GM19463 (cell line): ENCODE results near the gene ANAPC2.

Experiments
- ATAC-seq: cut with Tn5 transposase; IDR thresholded peaks from one replicate; pipeline ENCODE4 v1.9.1; 2021; ENCODE audit warnings: mild to moderate bottlenecking, moderate library complexity; ENCODE audit not compliant: unreplicated experiment

ANAPC2 gene

DNA sequence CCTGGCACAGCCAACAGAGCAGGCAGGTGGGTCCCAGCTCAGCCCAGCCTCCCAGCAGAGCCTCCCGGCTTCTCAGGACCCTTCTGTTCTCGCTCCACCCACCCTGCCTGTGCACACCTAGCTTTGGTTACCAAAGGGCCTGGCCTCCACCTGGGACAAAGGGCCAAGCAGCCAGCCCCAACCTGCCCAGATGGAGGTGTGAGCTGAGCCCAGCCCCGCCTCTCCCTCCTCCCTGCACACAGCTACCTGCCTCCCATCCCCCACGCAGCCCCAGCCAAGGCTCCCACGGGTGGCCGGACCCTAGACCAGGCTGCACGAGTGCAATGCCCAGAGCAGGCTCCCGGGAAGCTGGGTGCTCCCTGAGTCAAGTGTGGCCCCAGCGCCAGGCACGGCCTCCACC lies 6.5 kb upstream of the ANAPC2 start:
- no peak for ATAC-seq

DNA sequence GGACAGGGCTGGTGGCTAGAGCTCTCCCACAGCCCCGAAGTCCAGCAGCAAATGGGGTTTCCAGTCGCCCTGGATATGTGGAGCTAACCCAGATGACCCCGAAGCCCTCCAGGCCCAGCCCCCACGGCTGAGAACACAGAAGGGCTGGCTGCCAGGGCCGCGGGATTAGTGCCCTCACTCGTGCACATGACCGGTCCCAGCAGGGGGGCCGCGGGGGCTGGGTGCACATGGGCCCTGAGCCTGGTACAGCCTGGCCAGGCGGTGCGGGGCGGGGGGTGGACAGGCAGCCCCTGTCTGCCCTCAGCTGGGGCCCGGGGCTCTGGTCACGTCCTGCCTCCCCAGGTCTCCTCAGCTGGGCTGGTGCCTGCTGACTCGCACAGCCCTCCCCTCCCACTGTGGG lies 6.0 kb upstream of the ANAPC2 start:
- no peak for ATAC-seq

DNA sequence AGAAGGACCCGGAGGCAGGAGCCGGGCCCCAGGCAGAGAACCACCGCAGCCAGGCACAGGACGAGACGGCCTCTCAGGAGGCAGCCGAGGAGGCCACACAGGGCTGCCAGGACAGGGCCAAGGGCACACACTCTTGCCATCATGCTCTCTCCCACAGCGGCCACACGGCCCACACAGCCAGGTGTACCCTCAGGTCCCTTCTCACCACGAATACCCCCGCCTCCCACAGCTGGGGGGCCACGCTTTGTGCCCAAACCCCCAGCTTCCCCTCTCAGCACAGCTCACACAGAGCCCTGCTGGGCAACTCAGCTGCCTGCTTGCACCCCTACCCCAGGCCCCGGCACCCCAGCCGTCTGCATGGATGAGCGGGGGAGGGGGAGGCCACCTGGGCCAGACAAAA lies 5.4 kb upstream of the ANAPC2 start:
- no peak for ATAC-seq

DNA sequence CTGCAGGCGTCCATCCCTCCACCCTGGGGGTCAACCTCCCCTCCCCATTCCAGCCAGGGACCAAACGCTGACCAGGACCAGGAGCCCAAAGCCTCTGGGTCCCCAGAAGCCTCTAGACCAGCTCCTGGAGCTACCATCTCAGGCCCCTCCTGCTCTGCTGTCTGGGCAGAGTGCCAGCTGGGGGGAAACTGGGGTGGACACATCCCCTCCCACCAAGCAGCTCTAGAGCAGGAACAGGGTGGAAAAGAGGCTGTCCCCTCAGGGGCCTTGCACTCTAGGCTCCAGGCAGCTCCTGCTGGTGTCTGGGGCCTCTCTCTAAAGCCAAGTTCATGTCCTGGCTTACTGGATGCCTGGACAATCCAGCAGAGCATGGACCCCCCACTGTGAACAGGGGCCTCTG lies 4.5 kb upstream of the ANAPC2 start:
- ATAC-seq: no peak

DNA sequence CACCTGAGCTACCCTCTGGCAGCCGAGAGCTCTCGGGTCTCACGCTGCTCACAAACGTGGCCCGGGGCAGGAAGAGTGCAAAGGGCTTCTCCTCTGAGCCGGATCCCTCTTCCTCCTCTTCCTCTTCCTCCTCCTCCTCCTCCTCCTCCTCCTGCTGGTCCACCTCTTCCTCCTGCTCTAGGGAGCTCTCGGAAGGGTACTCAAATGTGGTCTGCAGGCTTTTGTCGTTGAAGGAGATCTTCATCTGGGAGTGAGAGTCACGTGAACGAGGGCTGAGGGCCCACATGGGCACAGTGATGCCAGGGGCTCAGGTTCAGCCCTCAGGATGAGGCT lies 4.1 kb upstream of the ANAPC2 start:
- ATAC-seq: no peak

DNA sequence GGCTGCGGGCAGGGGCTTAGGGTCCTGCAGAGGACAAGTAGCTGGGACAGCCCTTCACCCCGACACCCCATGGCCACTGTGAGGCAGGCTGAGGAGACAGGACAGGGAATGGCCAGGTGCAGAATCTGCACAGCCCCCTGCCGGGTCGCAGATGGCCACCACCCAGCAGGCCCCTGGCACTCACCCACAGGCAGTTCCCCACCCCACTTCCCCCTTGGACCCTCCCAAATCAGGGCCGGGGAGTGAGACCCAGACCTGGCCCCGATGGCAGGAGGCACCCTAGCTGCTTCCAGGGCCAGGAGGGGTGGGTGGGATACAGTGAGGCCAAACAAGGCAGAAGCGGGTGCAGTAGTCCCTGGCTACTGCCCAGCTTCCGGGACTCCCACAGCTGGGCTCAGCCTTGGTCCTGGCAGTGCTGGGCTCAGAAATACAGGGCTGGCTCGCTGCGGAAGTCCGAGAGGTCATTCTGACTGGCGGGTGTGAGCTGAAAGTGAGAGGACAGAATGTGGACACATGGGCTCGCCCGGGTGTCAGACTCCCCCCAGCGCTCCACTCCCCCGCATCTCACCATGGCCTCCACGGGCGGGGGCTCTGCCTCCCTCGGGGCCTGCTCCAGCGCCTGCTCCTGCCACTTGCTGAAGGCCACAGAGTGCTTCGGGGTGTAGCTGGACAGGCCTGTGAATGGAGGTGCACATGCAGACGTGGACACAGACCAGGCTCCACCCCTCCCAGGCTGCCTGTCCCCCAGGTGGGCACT lies 3.5 kb upstream of the ANAPC2 start:
- ATAC-seq: no peak

DNA sequence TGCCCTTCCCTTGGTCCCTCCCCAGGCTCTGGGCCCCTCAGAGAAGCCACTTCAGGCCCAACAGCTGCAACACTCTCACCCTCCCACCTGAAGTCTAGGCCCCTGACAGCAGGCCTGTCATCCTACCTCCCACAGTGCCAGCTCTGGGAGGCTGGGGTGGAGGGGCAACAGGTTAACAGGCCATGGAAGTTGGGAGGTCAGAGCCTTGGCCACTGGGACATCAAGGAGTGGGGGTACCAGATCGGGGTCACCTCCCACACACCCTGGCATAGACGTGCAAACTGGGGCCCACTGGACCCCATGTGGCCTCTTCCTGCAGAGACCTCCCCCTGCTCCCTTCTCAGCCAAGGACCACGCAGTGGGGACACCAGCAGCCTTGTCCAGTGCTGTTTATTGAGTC lies 2.9 kb upstream of the ANAPC2 start:
- ATAC-seq: no peak

DNA sequence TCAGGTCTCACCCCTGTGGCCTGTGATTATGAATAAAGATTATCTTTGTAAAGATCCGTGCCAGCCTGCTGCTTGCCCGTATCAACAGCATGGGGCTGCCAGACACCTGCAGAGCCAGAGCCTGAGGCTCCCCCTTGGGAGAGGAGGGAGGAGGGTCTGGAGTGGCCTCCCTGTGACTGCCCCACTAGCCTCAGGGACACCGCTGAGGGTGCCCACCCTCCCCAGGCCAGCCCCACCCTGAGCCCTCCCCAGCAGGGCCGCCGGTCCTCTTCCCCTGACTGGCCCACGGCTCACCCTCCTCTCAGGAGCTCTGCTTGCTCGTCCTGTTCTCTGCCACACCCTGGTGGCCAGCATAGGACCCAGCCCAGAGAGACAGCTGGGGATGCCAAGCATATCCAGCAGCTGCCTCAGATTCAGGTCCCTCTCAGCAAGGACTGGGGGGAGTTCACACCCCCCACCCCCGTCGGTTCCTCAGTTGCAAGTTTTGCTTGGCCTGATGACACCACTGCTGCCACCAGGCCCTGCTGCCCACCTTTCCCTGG lies 2.0 kb upstream of the ANAPC2 start:
- no peak for ATAC-seq

DNA sequence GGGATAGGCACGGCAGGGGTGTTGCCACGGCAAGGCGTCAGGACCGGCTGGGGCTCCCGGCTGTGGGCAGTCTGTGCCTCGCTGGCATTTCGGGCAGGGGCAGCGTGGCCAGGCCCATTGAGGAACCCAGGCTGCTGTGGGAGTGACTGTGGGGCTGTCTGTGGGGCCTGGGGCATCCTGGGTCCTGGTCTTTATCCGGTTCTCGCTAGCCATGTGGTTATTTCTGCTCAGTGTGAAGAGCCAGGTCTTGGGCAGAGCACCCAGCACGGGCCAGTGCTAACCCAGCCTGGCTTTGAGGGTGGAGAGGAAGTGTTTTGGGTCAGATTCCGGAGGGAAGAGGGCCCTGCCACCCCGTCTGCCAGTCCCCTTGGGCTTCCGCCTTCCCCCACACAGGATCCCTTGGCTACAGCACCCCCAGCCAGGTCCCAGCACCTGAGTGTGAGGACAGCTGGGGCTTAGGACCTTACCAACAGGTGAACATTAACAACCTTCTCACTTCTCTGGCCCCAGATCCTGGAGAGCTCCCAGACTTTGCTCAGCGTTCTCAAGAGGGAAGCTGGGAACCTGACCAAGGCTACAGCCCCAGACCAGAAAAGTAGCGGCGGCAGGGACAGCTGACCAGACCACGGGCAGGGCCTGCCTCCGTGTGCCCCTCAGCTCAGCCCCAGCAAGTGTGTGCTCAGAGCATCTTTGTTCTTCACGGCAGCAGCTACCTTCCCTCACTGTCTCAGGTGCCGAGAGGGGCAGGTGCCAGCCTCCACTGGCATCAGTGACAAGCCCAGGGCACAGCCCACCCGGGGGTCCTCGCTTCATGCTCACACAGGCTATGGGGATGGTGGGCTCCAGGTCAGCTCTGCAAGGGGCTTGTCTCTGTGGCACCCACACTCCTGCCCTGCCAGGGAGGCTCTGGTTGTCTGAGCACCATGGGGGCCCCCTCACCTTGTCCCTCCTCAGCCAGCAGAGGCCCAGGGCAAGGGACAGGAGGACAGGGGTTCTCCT lies 1.2 kb upstream of the ANAPC2 start:
- no peak for ATAC-seq

DNA sequence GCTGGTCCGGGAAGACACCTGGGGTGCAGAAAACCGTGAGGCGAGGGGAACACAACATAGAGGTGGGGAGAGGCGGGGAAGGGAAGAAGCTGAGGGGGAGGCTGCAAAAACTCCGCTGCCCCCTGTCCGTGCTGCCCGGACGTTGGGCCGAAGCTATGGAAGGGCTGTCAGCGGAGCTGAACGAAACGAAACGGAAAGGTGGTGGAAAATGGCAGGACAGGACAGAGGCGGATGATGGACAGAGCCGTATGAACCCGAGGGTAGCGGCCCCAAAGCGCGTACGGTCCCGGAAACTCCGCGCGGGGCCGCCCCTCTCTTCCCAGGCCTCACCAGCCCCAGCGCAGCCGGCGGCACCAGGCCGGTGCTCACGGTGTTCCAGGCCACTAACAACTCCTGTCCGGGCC lies 272 bp downstream of the ANAPC2 start:
- ATAC-seq: peak; percentile 10

DNA sequence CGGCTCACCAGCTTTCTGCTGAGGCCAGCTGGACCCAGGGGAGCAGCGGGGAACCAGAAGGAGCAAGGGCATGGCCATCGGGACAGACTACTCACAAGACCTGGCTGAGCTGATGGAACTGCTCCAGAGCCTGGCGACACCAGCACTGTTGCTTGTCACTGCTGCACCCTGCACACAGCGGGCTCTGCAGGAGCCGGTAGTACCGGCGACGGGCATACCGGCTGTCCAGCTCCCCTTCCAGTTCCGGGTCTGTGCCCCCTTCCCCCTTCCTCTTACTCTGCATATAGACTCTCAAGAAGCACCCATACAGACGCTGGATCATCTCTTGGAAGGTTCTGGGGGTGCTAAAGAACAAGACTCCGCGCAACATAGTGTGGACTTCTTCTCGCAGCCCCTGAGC lies 974 bp downstream of the ANAPC2 start:
- no peak for ATAC-seq

DNA sequence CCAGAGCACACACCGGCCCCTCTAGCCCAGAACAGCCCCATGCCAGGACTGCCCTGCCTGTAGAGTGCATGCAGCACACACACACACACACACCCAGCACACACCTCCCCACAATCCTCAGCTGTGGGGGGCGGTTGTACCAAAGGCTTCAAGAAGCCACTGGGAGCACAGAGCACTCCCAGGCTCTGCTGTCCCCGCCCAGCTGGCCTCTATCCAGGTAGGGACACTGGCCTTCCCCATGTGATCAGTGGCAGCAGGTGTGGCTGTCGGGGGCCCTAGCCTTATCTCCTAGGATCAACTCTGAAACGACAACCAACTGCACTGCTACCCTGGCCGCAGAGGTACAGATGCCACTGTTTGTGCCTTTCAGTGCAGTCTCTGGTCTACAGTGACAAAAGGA lies 2.0 kb downstream of the ANAPC2 start:
- ATAC-seq: no peak

DNA sequence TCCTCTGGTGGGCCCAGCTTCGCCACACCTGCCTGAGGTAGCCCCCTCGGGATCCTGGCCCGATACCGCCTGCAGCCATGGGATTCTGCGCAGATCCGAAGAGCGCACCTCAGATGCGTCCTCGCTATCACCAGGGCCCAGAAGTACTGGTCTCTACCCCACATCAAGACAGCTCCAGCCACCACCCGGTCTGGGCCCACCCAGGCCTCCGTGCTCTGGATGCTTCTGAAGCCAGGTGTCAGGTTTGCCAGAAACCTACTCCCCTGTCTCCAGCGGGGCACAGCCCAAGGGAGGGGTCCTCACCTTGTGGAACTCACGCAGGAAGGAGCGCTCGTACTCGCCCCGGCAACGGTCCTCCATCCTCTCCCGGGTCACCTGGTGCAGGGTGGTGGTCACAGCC lies 2.4 kb downstream of the ANAPC2 start:
- ATAC-seq: no peak

DNA sequence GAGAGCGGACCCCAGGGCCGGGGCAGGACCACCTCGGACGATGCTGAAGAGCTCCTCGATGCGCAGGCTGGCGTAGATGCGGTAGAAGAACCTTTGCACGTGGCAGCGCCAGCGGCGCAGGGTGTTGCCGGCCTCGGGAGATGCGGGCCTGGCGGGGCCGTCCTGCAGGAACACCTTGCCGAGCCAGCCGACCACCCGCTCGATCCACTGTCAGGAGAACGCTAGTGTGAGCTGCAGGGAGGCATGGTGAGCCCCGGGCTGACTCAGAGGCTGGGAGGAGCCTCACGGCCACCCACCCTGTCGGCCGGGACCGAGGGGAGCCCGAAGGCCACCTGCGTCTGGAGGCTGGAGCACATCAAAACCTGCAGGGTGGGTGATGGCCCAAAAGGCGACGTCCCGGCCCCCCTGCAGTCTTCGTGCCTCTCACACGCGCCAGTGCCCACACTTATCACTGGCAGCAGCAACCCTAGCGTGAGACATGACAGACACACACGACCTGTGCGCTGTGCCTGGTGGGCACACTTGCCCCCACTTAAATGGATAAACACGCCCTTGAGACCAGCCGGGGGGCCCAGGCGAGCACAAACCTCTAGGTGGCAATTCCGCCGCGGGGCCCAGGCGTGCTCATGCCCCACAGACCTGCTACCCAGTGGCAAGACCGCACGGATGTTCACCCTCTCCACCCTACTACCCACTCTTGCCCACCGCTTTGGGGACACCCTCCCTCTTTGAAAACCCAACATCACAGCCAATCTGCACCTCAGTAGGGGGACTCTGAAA lies 3.3 kb downstream of the ANAPC2 start:
- ATAC-seq: no peak

DNA sequence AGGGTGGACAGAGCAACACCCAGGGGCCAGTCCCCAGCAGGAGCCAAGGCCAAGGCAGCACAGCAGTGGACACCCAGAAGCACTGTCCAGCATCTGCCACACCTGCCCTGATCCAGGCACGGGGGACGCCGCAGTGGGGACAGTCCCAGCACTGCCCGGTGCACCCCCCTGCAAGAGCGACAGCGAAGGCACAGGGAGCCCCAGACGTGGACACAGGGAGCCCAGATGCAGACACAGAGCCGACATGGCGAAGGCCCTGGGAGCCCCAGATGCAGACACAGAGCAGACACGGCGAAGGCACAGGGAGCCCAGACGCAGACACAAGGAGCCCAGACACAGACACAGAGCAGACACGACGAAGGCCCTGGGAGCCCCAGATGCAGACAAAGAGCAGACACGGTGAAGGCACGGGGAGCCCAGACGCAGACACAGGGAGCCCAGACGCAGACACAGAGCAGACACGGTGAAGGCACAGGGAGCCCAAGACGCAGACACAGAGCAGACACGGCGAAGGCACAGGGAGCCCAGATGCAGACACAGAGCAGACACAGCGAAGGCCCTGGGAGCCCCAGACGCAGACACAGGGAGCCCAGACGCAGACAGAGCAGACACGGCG lies 4.3 kb downstream of the ANAPC2 start:
- no peak for ATAC-seq

DNA sequence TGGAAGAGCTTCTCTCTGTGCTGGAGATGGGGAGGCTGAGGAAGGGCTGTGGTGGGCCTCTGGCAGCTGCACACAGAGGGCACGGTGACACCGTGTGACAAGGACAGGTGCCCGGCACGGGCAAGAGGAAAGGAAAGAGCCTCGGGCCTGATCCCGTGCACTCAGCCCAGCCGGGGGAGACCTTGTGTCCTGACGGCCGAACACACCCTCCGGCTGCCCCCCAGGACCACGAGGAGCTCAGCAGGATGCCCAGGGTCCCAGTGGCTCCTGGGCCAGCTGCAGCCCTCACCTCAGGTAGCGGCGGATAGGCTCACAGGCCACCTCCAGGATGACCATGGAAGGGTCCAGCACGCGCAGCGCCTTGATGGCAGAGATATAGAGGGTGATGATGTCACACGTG lies 5.5 kb downstream of the ANAPC2 start:
- ATAC-seq: no peak

DNA sequence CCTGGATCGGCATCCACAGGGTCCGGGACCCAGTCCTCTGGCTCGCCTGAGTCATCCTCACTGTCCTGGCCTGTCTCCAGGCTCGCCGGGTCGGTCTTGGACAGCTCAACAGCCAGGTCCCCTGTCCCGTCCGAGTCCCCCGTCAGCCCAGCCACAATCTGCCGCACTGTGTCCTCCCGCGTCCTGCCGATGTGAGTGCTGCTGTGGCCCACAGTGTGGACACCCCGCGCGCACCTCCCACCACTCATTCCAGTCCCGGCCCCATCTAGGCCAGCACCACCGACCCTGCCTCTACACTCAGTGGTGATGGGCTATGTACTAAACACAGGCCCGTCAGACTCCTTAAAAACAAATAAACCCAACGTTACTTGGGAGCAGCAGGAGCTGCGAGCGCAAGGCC lies 6.7 kb downstream of the ANAPC2 start:
- ATAC-seq: no peak

DNA sequence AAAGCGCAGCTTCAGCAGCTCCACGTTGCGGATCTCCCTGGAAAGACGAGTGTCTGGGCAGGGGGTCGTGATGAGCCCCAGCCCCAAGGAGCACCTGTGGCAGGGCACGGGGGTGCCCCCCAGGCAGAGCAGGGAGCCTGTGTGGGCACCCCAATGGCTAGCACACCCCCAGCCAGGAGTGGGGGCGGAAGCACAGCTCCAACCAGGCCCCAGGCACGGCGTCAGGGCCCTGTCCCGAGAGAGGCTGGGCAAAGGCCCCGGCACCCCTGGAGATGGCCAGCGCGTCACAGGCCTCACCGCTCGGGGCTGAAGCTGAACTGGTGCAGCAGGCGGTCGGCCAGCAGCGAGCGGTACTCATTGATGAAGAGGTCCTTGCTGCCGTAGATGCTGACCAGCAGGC lies 7.9 kb downstream of the ANAPC2 start:
- no peak for ATAC-seq

DNA sequence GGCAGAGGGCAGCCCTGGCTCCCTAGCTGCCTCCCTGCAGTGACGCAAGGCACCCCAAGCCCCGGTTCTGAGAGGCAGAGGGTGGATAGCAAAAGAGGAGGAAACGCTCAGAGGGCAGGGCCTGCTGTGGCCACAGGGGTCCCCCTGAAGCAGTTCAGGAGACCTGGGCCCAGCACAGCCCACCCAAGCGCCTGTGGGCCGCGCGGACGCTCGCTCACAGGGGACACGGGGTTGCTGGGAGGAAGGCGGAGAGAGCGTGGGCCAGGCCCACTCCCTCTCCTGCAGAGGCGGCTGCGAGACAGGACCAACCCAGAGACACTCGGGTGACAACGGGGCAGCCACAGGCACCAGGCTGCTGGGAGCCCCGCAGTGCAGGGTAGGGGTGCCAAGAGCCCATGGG lies 8.6 kb downstream of the ANAPC2 start:
- ATAC-seq: no peak

DNA sequence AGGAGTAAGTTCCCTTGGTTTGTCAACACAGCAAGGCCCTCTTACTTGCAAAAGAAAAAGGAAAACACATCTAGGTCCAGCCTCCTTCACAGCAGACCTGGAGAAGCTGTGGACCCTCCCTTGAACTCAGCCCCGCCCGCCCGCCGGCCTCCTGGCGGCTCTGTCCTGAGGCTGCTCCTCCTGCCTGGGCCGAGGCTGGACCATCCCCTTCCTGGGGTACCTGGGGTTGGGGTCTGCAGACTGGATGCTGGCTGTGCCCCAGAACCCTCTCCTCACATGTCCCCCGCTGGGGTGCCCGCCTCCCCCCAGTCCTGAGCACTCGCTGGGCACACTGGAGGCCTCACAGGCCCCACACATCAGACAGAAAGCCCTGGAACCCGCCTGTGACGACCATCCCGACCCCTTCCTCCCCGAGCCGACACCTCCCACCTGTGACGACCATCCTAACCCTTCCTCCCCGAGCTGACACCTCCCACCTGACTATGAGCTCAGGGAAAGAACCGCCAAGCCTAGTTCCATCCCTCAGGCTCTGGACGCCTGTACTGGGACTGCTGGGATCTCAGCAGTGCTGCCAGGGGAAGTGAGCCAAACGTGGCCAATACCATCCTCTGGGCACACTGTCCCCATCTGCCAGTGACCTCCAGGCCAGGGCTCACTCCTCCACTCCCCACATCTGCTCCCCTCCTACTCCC lies 9.3 kb downstream of the ANAPC2 start:
- no peak for ATAC-seq
